Esophagus (tissue), 2 donors: ENCODE data around the gene SIRPA. TPM values are rescaled to one million over a fixed set of nuclear protein-coding genes. Genes with fewer than 3 reads are reported as not detected.

Source experiments
- H3K27ac ChIP-seq, 2 donors: one replicate each; pipeline ENCODE4 v1.5.1; 2013; ENCODE audit warnings: low read depth in 2 of 2, mild to moderate bottlenecking in 2 of 2, inconsistent platforms in 1 of 2, low read length in 1 of 2, moderate library complexity in 1 of 2
- H3K27me3 ChIP-seq, 2 donors: one replicate each; pipeline ENCODE4 v1.6.1; 2013; ENCODE audit warnings: low read length in 2 of 2, control low read depth in 1 of 2, mild to moderate bottlenecking in 1 of 2; ENCODE audit not compliant: insufficient read depth in 2 of 2, control insufficient read depth in 1 of 2
- H3K36me3 ChIP-seq, 2 donors: one replicate each; pipeline ENCODE4 v1.6.1; 2013; ENCODE audit warnings: low read length in 1 of 2; ENCODE audit not compliant: control insufficient read depth in 2 of 2, insufficient read depth in 2 of 2
- H3K4me1 ChIP-seq, 2 donors: one replicate each; pipeline ENCODE4 v1.6.1; 2013; ENCODE audit warnings: low read length in 1 of 2; ENCODE audit not compliant: control insufficient read depth in 2 of 2, insufficient read depth in 2 of 2
- H3K4me3 ChIP-seq, 2 donors: one replicate each; pipeline ENCODE4 v1.5.1; 2013; ENCODE audit warnings: low read length in 2 of 2, mild to moderate bottlenecking in 2 of 2, low read depth in 1 of 2, moderate library complexity in 1 of 2
- H3K9me3 ChIP-seq, 2 donors: one replicate each; pipeline ENCODE4 v1.6.1; 2013; ENCODE audit warnings: mild to moderate bottlenecking in 2 of 2, low read depth in 1 of 2, low read length in 1 of 2, moderate library complexity in 1 of 2; ENCODE audit not compliant: control insufficient read depth in 2 of 2, insufficient read depth in 1 of 2
- WGBS, 2 donors: extraction: QIAGEN DNeasy Blood & Tissue Kit; methylation state at CpG; one replicate each; pipeline ENCODE4 v1.1.7; 2013; 5-methylcytosine and 5-hydroxymethylcytosine counted together
- polyA plus RNA-seq, 2 donors: library from polyadenylated mRNA; stranded (reverse); fragments of 200-250 nt; gene quantifications; one replicate each; pipeline ENCODE4 v1.2.3, GENCODE V29; 2013
- donor health status: healthy with polysubstance abuse.
- donor health status: Bipolar disorder and iron deficiency.

SIRPA gene
- polyA plus RNA-seq, 2 donors = 5.1 to 7.9 TPM

- H3K9me3 ChIP-seq = no peaks in the 10 kb centered on the region
- H3K27me3 ChIP-seq = no peaks in the 10 kb centered on the region
- peaks cover 5 to 7% of the 10 kb centered on the region in 2 donors for H3K4me1 ChIP-seq
- peaks cover 0 to 2% of the 10 kb centered on the region in 2 donors for H3K36me3 ChIP-seq
- H3K27ac ChIP-seq = peak overlapping the region in 1 of 2 donors; percentile 6
- no peak overlapping the region for H3K4me3 ChIP-seq
- 32 to 35% methylated on average over 10 of the region's 10 CpGs for WGBS, 2 donors
Observed at GRCh38 chr20:1900321-1900801, 5.2 kb downstream of the SIRPA start.

GRCh38 chr20:1901704-1902103, 6.5 kb downstream of the SIRPA start:
- peaks cover 0 to 4% of the 10 kb centered on the region in 2 donors for H3K4me1 ChIP-seq
- no peaks in the 10 kb centered on the region for H3K27me3 ChIP-seq
- no peak overlapping the region for H3K27ac ChIP-seq
- H3K4me3 ChIP-seq = no peak overlapping the region
- peaks cover 0 to 2% of the 10 kb centered on the region in 2 donors for H3K36me3 ChIP-seq
- H3K9me3 ChIP-seq = no peaks in the 10 kb centered on the region
- 90 to 93% methylated on average over 18 of the region's 18 CpGs for WGBS, 2 donors

GRCh38 chr20:1902188-1902587, 7.0 kb downstream of the SIRPA start:
- WGBS, 2 donors = 88% methylated on average over 4 of the region's 4 CpGs

GRCh38 chr20:1904135-1904534, 8.9 kb downstream of the SIRPA start:
- Histone ChIP-seq H3K27me3 (no peaks in the 10 kb centered on the region), H3K4me3 (no peak overlapping the region), H3K36me3 (peaks cover 0 to 5% of the 10 kb centered on the region in 2 donors), H3K9me3 (no peaks in the 10 kb centered on the region), H3K4me1 (peaks cover 0 to 5% of the 10 kb centered on the region in 2 donors), H3K27ac (no peak overlapping the region)
- 79 to 80% methylated on average over 9 of the region's 9 CpGs for WGBS, 2 donors

More at GRCh38 chr20:1902188-1902587, 7.0 kb downstream of the SIRPA start:
- H3K27ac ChIP-seq = no peak overlapping the region
- peaks cover 0 to 2% of the 10 kb centered on the region in 2 donors for H3K36me3 ChIP-seq
- no peak overlapping the region for H3K4me3 ChIP-seq
- peaks cover 0 to 4% of the 10 kb centered on the region in 2 donors for H3K4me1 ChIP-seq
- H3K27me3 ChIP-seq = no peaks in the 10 kb centered on the region
- no peaks in the 10 kb centered on the region for H3K9me3 ChIP-seq

GRCh38 chr20:1905009-1905408, 9.8 kb downstream of the SIRPA start:
- H3K9me3 ChIP-seq = no peaks in the 10 kb centered on the region
- H3K4me1 ChIP-seq = peaks cover 0 to 5% of the 10 kb centered on the region in 2 donors
- H3K4me3 ChIP-seq = no peak overlapping the region
- WGBS, 2 donors = 89 to 92% methylated on average over 10 of the region's 10 CpGs
- peaks cover 0 to 5% of the 10 kb centered on the region in 2 donors for H3K36me3 ChIP-seq
- H3K27me3 ChIP-seq = no peaks in the 10 kb centered on the region
- H3K27ac ChIP-seq = no peak overlapping the region

GRCh38 chr20:1905693-1906092, 10.5 kb downstream of the SIRPA start:
- no peak overlapping the region for H3K4me3 ChIP-seq
- H3K9me3 ChIP-seq = no peaks in the 10 kb centered on the region
- peaks cover 0 to 5% of the 10 kb centered on the region in 2 donors for H3K4me1 ChIP-seq
- H3K27ac ChIP-seq = no peak overlapping the region
- H3K27me3 ChIP-seq = no peaks in the 10 kb centered on the region
- WGBS, 2 donors = 87 to 90% methylated on average over 9 of the region's 9 CpGs
- peaks cover 0 to 5% of the 10 kb centered on the region in 2 donors for H3K36me3 ChIP-seq

GRCh38 chr20:1906361-1907051, 11.3 kb downstream of the SIRPA start:
- peaks cover 0 to 4% of the 10 kb centered on the region in 2 donors for H3K4me1 ChIP-seq
- no peak overlapping the region for H3K27ac ChIP-seq
- H3K27me3 ChIP-seq = no peaks in the 10 kb centered on the region
- 70 to 75% methylated on average over 9 of the region's 9 CpGs for WGBS, 2 donors
- H3K36me3 ChIP-seq = peaks cover 0 to 5% of the 10 kb centered on the region in 2 donors
- H3K9me3 ChIP-seq = no peaks in the 10 kb centered on the region
- H3K4me3 ChIP-seq = no peak overlapping the region

- 95 to 96% methylated on average over 6 of the region's 6 CpGs for WGBS, 2 donors
- no peak overlapping the region for H3K27ac ChIP-seq
- peaks cover 5 to 9% of the 10 kb centered on the region in 2 donors for H3K4me1 ChIP-seq
- no peaks in the 10 kb centered on the region for H3K27me3 ChIP-seq
- peaks cover 0 to 5% of the 10 kb centered on the region in 2 donors for H3K36me3 ChIP-seq
- no peak overlapping the region for H3K4me3 ChIP-seq
- no peaks in the 10 kb centered on the region for H3K9me3 ChIP-seq
Observed at GRCh38 chr20:1907586-1907985, 12.4 kb downstream of the SIRPA start.

GRCh38 chr20:1908191-1908590, 13.0 kb downstream of the SIRPA start:
- WGBS, 2 donors = 76 to 77% methylated on average over 9 of the region's 9 CpGs
- H3K27ac ChIP-seq = no peak overlapping the region
- peaks cover 0 to 5% of the 10 kb centered on the region in 2 donors for H3K36me3 ChIP-seq
- no peaks in the 10 kb centered on the region for H3K9me3 ChIP-seq
- H3K27me3 ChIP-seq = no peaks in the 10 kb centered on the region
- peaks cover 7 to 11% of the 10 kb centered on the region in 2 donors for H3K4me1 ChIP-seq
- no peak overlapping the region for H3K4me3 ChIP-seq

- Histone ChIP-seq H3K4me1 (peaks cover 8 to 11% of the 10 kb centered on the region in 2 donors), H3K4me3 (no peak overlapping the region), H3K36me3 (peaks cover 0 to 3% of the 10 kb centered on the region in 2 donors), H3K27me3 (no peaks in the 10 kb centered on the region), H3K9me3 (no peaks in the 10 kb centered on the region), H3K27ac (no peak overlapping the region)
- WGBS, 2 donors = 74 to 75% methylated on average over 4 of the region's 4 CpGs
Observed at GRCh38 chr20:1909097-1909496, 13.9 kb downstream of the SIRPA start.
